Measurements from ENCODE around the gene IL36B.

IL36B gene

GRCh38 chr2:113083296-113083695 is 30.6 kb upstream of the IL36B start:
- no peak for TF ChIP-seq CTCF (IDR thresholded peaks at IDR 0.05; ENCODE audit: low read depth, low read length)
- DNase-seq (ENCODE audit: low read depth in 2 of 2), result no peak
- no peak overlapping the region for H3K4me3 ChIP-seq (replicated peaks in 1 of 2; ENCODE audit: low read depth in 2 of 2, low read length in 2 of 2)

GRCh38 chr2:113081488-113082210 is 29.0 kb upstream of the IL36B start:
- TF ChIP-seq CTCF (IDR thresholded peaks at IDR 0.05; ENCODE audit: low read depth, low read length), result no peak
- H3K4me3 ChIP-seq (replicated peaks in 1 of 2; ENCODE audit: low read depth in 2 of 2, low read length in 2 of 2), result no peak overlapping the region
- DNase-seq (ENCODE audit: low read depth in 2 of 2), result no peak

DNA sequence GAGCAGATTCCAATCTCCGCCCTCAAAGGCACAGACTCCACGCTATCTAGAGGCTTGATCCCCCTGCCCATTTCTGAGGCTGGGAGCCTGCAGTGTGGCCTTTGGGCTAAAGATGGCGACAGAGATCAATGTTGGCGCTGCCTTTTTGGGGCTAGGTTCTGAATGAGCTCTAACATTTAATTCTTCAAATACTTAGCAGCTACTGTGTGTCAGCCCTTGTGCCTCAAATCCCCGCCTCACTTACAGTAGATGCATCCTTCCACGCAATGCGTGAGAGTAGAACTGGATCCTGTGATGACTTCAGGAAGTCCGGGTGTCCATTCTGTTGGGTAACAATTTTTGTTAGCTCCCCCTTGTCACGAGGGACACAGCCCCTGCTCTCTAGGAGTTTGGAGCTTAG is 27.5 kb upstream of the IL36B start:
- peak; percentile 78 for TF ChIP-seq CTCF (IDR thresholded peaks at IDR 0.05; ENCODE audit: low read depth, low read length)
- DNase-seq (ENCODE audit: low read depth in 2 of 2), result peak; percentile 28 to 31
- H3K4me3 ChIP-seq (replicated peaks in 1 of 2; ENCODE audit: low read depth in 2 of 2, low read length in 2 of 2), result no peak overlapping the region

DNA sequence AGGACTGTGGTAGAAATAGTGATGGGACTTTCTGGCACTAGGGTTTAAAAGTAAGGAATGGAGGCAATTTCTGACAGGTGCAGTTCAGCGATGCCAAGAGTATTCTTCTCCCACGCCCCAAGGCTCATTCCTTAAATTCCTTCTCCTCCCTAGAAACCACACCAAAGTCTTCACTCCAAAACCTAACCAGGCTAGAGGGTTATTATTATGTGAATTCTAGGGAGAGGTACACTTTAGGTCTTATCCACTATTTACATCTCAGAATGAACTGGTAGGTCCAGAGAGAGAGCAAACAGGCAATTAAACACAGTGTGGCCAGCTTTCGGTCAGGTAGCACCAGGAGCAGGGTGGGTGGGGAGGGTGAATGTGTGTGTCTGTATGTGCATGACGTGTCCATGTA is 26.5 kb upstream of the IL36B start:
- no peak for DNase-seq (ENCODE audit: low read depth in 2 of 2)
- no peak for TF ChIP-seq CTCF (IDR thresholded peaks at IDR 0.05; ENCODE audit: low read depth, low read length)
- H3K4me3 ChIP-seq (replicated peaks in 1 of 2; ENCODE audit: low read depth in 2 of 2, low read length in 2 of 2), result no peak overlapping the region

- DNase-seq (ENCODE audit: low read depth in 2 of 2), result peak; percentile 9 to 38
- TF ChIP-seq CTCF (IDR thresholded peaks at IDR 0.05; ENCODE audit: low read depth, low read length), result no peak
- H3K4me3 ChIP-seq (replicated peaks in 1 of 2; ENCODE audit: low read depth in 2 of 2, low read length in 2 of 2), result no peak overlapping the region
Observed at GRCh38 chr2:113078350-113078839, 25.7 kb upstream of the IL36B start.

- H3K4me3 ChIP-seq (replicated peaks in 1 of 2; ENCODE audit: low read depth in 2 of 2, low read length in 2 of 2), result no peak overlapping the region
- no peak for DNase-seq (ENCODE audit: low read depth in 2 of 2)
- no peak for TF ChIP-seq CTCF (IDR thresholded peaks at IDR 0.05; ENCODE audit: low read depth, low read length)
Observed at GRCh38 chr2:113077921-113078320, 25.3 kb upstream of the IL36B start.
